Sciatic nerve (tissue), 2 donors: Measurements from ENCODE around the gene CFAP251. TPM values are rescaled to one million over a fixed set of nuclear protein-coding genes. Genes with fewer than 3 reads are reported as not detected.
A peak's percentile ranks its signal among the peaks of the same experiment; 100 is the strongest.
"Not testable (repeated sequence)": the region's sequence is repeated elsewhere in the genome, so short reads cannot be mapped to it uniquely, and the experiment has no call there.

Experiments
- ATAC-seq: fragments of 200-7000 bp; cut with Tn5 transposase; one replicate; pipeline ENCODE4 v1.9.1; 2020; ENCODE audit warnings: mild to moderate bottlenecking, moderate library complexity
- DNase-seq: peaks from one replicate; pipeline ENCODE4 v3.0.0-alpha.2; 2020; ENCODE audit warnings: low spot score
- intact Hi-C: fragments of 100-400 bp; cut with DNase I; formaldehyde crosslinking; loops from one replicate; pipeline ENCODE4 v1.14.2; 2022
- total RNA-seq: library from RNA; stranded (reverse); fragmentation: NEBNext Ultra II Directional; extraction: Animal tissue kit (Norgen Biotek cat#: 25700); gene quantifications from one replicate; pipeline ENCODE4 v1.2.1, GENCODE V29; 2021
- donor health status: DM: no; HTN: no; CAD: no.
- donor health status: DM: no; HTN: no; CAD: no.

The CFAP251 gene
- total RNA-seq, 1 donor from 2014 or later, result 3.8 TPM

DNA sequence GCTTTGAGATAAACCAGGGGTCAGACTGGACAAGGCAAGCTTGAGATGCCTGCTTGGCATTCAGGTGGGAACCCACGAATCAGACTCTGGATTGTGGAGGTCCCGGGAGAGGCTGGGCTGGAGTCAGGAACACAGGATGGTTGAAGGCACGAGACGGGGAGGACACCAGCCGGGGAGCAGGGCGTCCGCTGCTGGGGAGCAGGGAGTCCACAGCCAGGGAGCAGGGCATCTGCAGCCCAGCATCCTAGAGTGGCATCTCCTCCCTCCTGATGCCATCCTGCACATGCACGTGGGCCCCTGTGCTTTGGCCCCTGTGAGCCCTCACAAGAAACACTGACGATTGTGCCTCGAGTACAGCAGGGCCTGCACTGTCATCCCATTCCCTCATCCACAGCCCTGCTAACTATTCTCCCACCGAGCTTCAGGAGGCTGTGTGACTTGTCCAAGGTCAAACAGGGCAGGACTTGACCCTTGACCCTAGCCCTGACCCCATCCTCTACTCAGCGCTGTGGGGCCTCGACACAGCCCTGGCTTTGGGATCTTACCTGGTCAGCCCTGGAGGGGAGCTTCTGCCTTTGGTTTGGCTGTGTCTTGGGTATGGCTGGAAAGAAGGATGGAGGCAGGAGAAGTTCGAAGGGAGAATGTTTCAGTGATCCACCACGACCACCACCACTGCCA, 45.1 kb downstream of the CFAP251 start:
- DNase-seq, result no peak
- intact Hi-C loops, result no loop called here
- ATAC-seq, result no peak

DNA sequence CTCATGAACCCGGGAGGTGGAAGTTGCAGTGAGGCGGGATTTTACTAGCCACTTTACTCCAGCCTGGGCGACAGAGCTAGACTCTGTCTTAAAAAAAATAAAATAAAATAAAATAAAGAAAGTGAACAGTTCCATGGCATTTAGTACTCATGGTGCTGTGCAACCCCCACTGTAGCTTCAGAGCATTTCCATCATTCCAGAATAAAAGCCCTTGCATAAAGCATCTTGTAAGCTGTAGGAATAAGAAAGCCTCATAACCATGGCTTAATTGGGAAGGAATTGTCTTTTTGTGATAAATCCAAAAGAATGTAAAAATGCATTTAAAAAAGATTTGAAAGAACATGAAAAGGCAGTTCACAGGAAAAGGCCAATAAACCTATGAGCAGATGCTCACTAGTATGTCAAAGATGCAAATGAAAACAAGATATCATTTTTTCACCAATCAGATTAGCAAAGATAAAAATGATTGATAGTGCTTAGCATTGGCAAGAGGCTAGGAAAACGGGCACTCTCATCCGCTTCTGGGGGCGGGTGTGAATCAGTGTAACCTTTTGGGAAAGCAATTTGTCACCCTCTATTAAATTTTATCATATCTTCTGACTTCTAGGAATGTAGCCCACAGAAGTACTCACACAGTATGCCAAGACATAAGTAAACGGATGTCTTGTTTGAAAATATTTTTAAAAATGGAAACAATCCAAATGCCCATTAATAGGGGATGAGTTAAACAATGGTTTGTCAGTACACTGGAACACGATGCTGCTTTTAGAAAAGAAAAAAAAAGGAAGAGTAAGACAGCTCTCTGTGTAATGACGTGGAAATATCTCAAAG, 46.6 kb downstream of the CFAP251 start:
- DNase-seq (no peak), ATAC-seq (no peak)
- intact Hi-C loops, result no loop called here

GRCh38 chr12:121966959-121967358, 48.6 kb downstream of the CFAP251 start:
- DNase-seq (no peak), ATAC-seq (no peak)
- intact Hi-C loops, result no loop called here

DNA sequence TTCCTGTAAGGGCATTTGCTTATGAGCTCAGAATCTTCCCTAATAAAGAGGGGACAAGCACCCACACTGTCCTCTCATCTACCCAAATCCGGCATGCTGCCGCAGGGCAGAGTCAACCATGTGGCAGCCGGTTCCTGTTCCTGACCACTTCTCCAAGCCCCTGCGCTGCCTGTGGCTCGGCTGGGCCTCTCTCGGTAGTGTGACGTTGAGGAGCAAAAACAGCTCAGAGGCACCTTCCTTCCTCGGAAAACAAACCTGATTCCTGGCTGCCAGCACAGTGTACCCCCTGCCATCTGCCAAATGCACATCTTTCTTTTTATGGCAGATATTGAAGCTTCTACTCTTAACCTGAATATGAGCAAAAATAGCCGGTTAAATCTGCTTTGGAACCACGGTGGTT, 50.5 kb downstream of the CFAP251 start:
- intact Hi-C loops, result no loop called here
- peak; percentile 75 for ATAC-seq
- DNase-seq, result no peak

GRCh38 chr12:121969726-121970125, 51.3 kb downstream of the CFAP251 start:
- ATAC-seq (no peak), DNase-seq (no peak)
- intact Hi-C loops, result loop anchor here (10.0 kb wide), 1 partner anchor 605 kb away; no protein-coding TSS in a partner anchor

DNA sequence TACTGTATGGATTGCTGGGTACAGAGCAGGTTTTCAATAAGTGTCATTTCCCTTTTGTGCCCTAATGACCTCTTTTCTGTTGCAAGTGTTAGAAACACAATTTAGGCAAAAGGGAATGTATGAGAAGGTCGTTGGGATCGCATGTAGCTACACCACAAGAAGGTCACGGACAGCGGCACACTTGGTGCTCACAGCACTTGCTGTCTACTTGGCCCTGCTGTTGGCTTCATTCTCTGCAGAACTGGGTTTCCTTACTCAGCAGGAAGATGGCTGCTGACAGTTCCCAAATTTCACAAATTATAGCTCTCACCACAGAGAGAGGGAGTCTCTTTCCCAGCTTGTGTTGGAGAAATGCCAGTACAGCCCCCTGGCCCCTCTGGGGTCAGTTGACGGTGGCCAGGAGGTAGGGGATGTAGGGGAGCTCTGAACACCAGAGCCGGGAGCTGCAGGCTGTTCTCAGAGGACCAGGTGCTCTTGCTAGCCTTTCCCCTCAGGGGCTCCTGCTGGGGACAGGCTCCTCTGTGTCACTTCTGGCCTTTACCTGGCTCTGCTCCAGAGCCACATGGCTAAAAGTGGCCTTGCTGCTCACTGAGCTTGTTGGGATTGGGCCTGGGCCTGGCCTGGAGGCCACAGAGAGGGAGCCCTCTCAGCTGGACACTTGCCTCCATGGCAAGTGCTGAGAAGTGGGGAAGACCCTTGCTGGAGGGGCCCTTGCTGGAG, 52.3 kb downstream of the CFAP251 start:
- intact Hi-C loops, result loop anchor here (10.0 kb wide), 1 partner anchor 604 kb away; no protein-coding TSS in a partner anchor
- no peak for DNase-seq
- no peak for ATAC-seq

GRCh38 chr12:121974026-121974985, 55.9 kb downstream of the CFAP251 start:
- intact Hi-C loops, result loop anchor here (10.0 kb wide), 1 partner anchor 600 kb away; no protein-coding TSS in a partner anchor
- DNase-seq (no peak), ATAC-seq (no peak)

DNA sequence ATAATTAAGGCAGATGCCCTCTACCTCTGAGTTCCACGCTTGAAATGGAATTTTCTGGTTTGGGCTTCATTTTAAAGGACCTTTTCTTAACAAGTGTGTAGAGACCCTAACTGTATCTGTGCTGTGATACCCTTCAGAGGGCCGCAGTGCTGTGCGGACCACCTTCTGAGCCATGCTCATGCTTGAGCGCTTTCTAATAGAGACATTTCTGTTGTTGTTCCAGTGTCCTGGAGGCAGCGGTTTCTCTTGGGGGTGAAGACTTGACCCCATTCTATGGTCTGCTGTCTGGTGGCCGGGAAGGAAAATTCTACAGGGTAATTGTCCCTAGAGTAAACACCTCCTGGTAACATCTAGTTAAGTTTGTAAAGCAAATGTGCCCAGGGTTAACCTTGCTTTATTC, 56.6 kb downstream of the CFAP251 start:
- DNase-seq (no peak), ATAC-seq (no peak)
- intact Hi-C loops, result loop anchor here (10.0 kb wide), 1 partner anchor 600 kb away; no protein-coding TSS in a partner anchor

DNA sequence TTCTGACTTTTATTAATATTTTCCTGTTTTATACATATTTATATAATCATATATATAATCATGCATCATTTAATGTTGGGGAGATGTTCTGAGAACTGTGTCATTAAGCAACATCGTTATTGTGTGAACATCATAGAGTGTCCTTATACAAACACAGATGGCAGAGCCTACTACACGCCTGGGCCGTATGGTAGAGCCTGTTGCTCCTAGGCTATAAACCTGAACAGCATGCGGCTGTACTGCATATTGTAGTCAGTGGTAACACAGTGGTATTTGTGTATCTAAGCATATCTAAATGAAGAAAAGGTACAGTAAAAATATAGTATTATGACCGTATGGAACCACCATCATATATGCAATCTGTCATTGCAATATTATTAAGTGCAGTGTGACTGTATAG, 58.6 kb downstream of the CFAP251 start:
- intact Hi-C loops, result loop anchor here (10.0 kb wide), 1 partner anchor 598 kb away; no protein-coding TSS in a partner anchor
- ATAC-seq, result no peak
- DNase-seq, result no peak

GRCh38 chr12:121980191-121980891, 61.9 kb downstream of the CFAP251 start:
- no peak for DNase-seq
- intact Hi-C loops, result no loop called here
- peak; percentile 15 for ATAC-seq

DNA sequence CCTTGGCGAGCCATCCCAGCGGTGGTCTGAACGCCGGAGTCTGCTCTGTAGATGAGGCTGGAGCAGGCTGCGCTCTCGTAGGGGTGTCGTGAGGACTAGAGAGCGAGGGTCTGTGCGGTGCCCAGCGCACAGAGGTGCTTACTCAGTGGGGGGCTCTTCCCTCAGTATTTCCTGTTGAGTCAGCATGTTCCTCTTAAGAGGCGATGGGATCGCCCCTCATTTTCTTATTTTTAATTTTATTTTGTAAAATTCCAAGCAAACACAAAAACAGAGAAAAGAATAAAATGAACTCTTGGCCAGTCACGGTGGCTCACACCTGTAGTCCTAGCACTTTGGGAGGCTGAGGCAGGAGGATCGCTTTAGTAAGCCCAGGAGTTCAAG, 62.5 kb downstream of the CFAP251 start:
- ATAC-seq (no peak), DNase-seq (no peak)
- intact Hi-C loops, result no loop called here

DNA sequence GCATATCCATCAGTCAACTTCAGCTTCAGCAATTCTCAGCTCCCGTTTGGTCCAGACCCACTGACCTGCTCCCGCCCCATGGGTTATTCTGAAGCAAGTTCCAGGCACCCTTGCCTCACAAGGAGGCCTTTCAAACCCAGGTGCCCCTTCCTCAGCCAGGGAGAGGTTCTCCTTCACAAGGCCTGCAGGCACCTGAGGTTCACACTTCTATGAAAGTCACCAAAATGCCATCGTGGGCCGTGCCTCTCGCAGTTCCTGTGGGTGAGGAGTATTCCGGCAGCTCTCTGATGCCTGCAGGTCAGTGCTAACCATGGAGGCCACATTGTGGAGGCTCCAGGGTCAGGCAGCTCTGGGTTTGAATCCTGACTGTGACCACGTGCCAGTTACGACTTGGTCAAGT, 63.1 kb downstream of the CFAP251 start:
- DNase-seq, result no peak
- intact Hi-C loops, result no loop called here

GRCh38 chr12:121982950-121983349, 64.6 kb downstream of the CFAP251 start:
- no peak for ATAC-seq
- no peak for DNase-seq
- intact Hi-C loops, result no loop called here

More for the DNA sequence above, 63.1 kb downstream of the CFAP251 start:
- ATAC-seq, result no peak

DNA sequence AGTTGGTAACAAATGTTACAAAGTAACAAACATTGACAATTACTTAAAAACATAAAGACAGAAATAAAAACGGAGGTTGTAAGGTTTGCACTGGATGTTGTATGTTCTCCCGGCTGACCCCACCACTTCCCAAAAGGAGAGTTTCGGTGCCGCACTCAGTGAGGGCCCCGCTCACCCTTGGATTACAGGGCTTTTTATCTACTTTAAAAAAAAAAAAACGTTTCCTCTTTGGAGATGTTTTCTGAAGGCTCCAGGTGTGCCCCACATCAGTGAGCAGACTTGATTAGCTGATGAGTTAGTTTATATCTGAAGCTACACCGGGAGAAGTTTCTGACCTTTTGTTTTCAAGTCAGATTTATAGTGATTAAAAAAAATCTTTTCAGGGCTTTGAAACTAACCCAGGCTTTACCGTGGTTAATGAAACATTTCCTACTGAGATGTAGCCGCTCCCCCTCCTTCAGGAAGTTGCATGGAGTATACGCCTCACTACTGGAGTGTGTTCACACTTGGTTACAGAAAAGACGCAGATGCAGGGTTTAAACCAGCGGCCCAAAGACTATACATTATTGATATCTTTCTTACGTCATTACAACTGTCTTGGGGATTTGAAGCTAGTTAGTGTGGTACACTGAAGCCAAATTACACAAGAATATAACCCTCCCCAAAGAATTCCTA, 65.3 kb downstream of the CFAP251 start:
- DNase-seq (no peak), ATAC-seq (no peak)
- intact Hi-C loops, result no loop called here

GRCh38 chr12:121986489-121987245, 68.3 kb downstream of the CFAP251 start:
- ATAC-seq, result no peak
- no peak for DNase-seq
- intact Hi-C loops, result no loop called here

- DNase-seq, ATAC-seq, intact Hi-C loops: not testable (repeated sequence)
These were observed 70.1 kb downstream of the CFAP251 start for GRCh38 chr12:121988519-121988918.
